Activated CD8-positive, alpha-beta memory T cell treated with anti-CD3 and anti-CD28 coated beads, Interleukin-2, amount 10 ng/mL, durations not matched to agents 7 days and 5 days (primary cell): ENCODE data around the gene LRCH3. TPM values are rescaled to one million over a fixed set of nuclear protein-coding genes. Genes with fewer than 3 reads are reported as not detected.
"Not testable (repeated sequence)": the region's sequence is repeated elsewhere in the genome, so short reads cannot be mapped to it uniquely, and the experiment has no call there.

ENCODE experiments used
- ATAC-seq: fragments of 150-1000 bp; cut with Tn5 transposase; one replicate; pipeline ENCODE4 v1.10.0; 2021; ENCODE audit warnings: moderate library complexity
- CTCF ChIA-PET: fragments of 350-600 bp; sonication (Branson Sonifier 250); formaldehyde crosslinking; loops from one replicate; lab custom pipeline; 2021; ENCODE audit warnings: antibody characterized with exemption; lab: Charles Lee
- DNase-seq: peaks from one replicate; pipeline ENCODE4 v3.0.0-alpha.2; 2020
- H3K27ac Mint-ChIP-seq: one replicate; pipeline ENCODE4 v1.8.0; 2021; ENCODE audit warnings: mild to moderate bottlenecking, mixed read lengths
- H3K27me3 Mint-ChIP-seq: one replicate; pipeline ENCODE4 v1.8.0; 2021; ENCODE audit warnings: mixed read lengths
- H3K36me3 Mint-ChIP-seq: one replicate; pipeline ENCODE4 v1.8.0; 2021; ENCODE audit warnings: mild to moderate bottlenecking, mixed read lengths
- H3K4me1 Mint-ChIP-seq: one replicate; pipeline ENCODE4 v1.8.0; 2021; ENCODE audit warnings: mixed read lengths
- H3K4me3 Mint-ChIP-seq: one replicate; pipeline ENCODE4 v1.8.0; 2021; ENCODE audit warnings: mild to moderate bottlenecking, moderate library complexity, mixed read lengths
- H3K9me3 Mint-ChIP-seq: one replicate; pipeline ENCODE4 v1.8.0; 2022; ENCODE audit warnings: low read depth, mixed read lengths
- total RNA-seq, 2 experiments: library from RNA; stranded (reverse); gene quantifications; one replicate each; pipeline ENCODE4 v1.2.3, GENCODE V29; 2021

The LRCH3 gene
- total RNA-seq, 2 experiments from 2014 or later, result 62.2 to 62.6 TPM

DNA sequence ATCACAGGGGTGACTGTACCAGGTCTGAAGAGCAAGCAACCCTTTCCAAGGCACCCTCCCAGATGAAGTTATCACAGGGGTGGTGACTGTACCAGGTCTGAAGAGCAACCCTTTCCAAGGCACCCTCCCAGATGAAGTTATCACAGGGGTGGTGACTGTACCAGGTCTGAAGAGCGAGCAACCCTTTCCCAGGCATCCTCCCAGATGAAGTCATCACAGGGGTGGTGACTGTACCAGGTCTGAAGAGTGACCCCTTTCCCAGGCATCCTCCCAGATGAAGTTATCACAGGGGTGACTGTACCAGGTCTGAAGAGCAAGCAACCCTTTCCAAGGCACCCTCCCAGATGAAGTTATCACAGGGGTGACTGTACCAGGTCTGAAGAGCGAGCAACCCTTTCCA, 117.5 kb downstream of the LRCH3 start:
- ATAC-seq, H3K27me3 Mint-ChIP-seq, H3K36me3 Mint-ChIP-seq, CTCF ChIA-PET, H3K27ac Mint-ChIP-seq, H3K4me3 Mint-ChIP-seq, DNase-seq, H3K9me3 Mint-ChIP-seq: not testable (repeated sequence)
- peaks cover 24% of the 10 kb centered on the region for H3K4me1 Mint-ChIP-seq

DNA sequence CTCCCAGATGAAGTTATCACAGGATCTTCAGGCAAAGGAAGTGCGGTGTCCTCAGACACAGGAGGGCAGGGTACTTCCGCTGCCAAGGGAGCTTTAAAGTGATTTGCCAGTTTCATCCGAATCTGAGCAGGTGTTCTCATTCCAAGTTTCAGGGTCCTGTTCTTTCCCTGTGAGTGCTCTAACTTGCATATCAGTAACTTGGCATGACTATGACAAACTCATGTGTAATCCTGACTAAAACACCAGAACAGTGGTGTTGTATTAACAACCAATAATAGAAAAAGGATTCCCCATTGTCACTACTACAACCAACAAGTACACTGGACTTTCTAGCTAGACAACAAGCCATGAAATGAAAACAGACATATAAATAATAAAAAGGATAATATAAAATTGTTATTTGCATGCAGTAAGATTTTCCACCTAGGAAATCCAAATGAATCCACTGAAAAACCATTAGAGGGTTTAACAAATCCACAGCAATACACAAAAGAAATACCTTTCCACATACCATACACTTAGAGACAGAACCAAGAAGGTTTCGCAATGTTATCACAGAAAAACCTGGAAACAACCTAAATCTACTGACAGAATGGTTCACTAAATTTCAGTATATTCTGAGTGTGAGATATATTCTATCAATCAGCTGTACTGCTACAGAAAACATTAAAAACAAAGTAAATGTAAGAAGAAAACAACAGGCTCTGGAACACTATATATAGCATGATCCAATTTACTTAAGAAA, 118.1 kb downstream of the LRCH3 start:
- no peak for DNase-seq
- no peaks in the 10 kb centered on the region for H3K9me3 Mint-ChIP-seq
- no peak overlapping the region for H3K4me3 Mint-ChIP-seq
- no peak for ATAC-seq
- H3K36me3 Mint-ChIP-seq, result peaks cover 4% of the 10 kb centered on the region
- CTCF ChIA-PET, result no interaction called here
- H3K27ac Mint-ChIP-seq, result peak overlapping the region; percentile 11
- peaks cover 27% of the 10 kb centered on the region for H3K4me1 Mint-ChIP-seq
- no peaks in the 10 kb centered on the region for H3K27me3 Mint-ChIP-seq

DNA sequence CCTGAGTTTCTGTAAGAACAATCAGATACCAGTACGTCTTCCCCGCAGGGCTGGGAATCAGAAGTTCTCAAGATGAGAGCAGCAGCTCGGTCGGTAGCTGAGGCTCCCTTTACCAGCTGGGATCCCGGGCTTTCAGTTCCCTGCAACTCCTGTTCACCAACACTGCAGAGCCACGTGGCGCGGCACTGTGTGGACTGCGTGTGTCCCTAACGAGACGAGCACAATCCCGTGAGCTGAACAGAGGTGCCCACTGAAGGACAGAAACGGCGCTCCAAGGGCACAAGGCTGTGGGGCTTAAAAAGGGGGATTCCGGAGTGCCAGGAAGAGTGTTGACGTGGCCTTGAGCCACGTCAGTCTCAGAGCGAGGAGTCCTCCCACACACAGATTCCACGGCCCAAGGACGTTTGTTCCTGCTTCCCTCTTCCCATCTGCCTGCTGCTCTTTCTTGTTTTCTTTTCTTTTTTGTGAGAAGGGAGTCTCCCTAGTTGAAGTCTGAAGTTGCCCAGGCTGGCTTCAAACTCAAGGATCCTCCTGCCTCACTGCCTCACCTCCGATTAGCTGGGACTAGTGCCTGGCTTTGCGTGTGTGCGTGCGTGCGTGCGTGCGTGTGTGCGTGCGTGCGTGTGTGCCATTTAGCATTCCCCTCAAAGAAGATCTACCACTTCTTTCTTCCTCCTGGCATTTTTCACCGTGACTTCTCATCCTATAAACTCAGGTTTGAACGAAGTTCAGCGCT, 121.9 kb downstream of the LRCH3 start:
- peak overlapping the region; percentile 41 for H3K4me3 Mint-ChIP-seq
- ATAC-seq (peak; percentile 45), DNase-seq (no peak)
- CTCF ChIA-PET, result interaction anchor here (1.0 kb wide), 2 partner anchors 30 to 34 kb away, joined by 3 read pairs; no protein-coding TSS in a partner anchor
- H3K4me1 Mint-ChIP-seq, result peaks cover 7% of the 10 kb centered on the region
- H3K36me3 Mint-ChIP-seq, result peaks cover 6% of the 10 kb centered on the region
- H3K27ac Mint-ChIP-seq, result no peak overlapping the region
- H3K9me3 Mint-ChIP-seq, result peaks cover 4% of the 10 kb centered on the region
- H3K27me3 Mint-ChIP-seq, result peaks cover 2% of the 10 kb centered on the region

- Mint-ChIP-seq H3K36me3 (peaks cover 6% of the 10 kb centered on the region), H3K4me1 (peaks cover 7% of the 10 kb centered on the region), H3K27me3 (peaks cover 2% of the 10 kb centered on the region), H3K9me3 (peaks cover 4% of the 10 kb centered on the region), H3K27ac (no peak overlapping the region), H3K4me3 (no peak overlapping the region)
- DNase-seq (no peak), ATAC-seq (no peak)
- CTCF ChIA-PET, result interaction anchor here (0.7 to 2.0 kb wide), 2 partner anchors 8 to 21 kb away, joined by 4 to 5 read pairs; no protein-coding TSS in a partner anchor
These were observed 122.8 kb downstream of the LRCH3 start for GRCh38 chr3:197913641-197914380.

DNA sequence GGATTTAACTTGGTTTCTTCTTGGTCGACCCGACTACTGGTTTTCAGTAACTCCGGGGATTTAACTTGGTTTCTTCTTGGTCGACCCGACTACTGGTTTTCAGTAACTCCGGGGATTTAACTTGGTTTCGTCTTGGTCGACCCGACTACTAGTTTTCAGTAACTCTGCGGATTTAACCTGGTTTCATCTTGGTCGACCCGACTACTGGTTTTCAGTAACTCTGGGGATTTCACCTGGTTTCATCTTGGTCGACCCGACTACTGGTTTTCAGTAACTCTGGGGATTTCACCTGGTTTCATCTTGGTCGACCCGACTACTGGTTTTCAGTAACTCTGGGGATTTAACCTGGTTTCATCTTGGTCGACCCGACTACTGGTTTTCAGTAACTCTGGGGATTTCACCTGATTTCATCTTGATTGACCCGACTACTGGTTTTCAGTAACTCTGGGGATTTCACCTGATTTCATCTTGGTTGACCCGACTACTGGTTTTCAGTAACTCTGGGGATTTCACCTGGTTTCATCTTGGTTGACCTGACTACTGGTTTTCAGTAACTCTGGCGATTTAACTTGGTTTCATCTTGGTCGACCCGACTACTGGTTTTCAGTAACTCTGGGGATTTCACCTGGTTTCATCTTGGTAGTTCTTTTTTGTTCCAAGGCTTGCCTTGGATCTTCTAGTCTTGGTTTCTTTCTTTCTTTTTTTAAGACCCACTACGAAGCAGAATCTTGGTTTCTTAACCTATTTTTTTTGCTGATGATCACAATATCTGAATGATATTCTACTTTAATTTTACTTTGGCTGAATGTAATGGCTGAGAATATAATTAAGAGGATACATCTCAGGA, 130.6 kb downstream of the LRCH3 start:
- H3K36me3 Mint-ChIP-seq, result peaks cover 18% of the 10 kb centered on the region
- not testable (repeated sequence) for H3K4me3 Mint-ChIP-seq, H3K9me3 Mint-ChIP-seq, DNase-seq, ATAC-seq, H3K27ac Mint-ChIP-seq, H3K4me1 Mint-ChIP-seq, H3K27me3 Mint-ChIP-seq
- CTCF ChIA-PET, result interaction anchor here (1.8 kb wide), 1 partner anchor 16 kb away, joined by 3 read pairs; no protein-coding TSS in a partner anchor

DNA sequence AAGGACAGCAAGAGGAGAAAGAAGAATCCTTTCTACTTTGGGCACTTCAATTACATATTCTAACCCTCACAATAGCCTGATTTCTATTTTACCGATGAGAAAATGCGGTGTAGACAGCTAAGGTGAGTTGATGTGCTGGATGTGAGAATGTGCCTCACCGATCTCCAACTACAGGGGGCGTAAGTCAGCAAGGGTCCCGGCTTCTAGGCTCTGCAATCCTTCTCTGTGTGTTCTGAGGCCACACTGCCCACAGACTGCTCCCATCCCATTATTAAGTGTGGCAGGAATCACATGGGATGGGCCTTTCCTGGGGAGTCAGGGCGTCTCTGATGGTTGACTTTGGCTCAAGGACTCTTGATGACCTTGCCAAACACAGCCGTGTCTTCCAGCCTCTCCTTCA, 135.4 kb downstream of the LRCH3 start:
- ATAC-seq (no peak), DNase-seq (no peak)
- H3K27ac Mint-ChIP-seq, result no peak overlapping the region
- peaks cover 10% of the 10 kb centered on the region for H3K4me1 Mint-ChIP-seq
- no peaks in the 10 kb centered on the region for H3K27me3 Mint-ChIP-seq
- no peak overlapping the region for H3K4me3 Mint-ChIP-seq
- H3K9me3 Mint-ChIP-seq, result no peaks in the 10 kb centered on the region
- H3K36me3 Mint-ChIP-seq, result peaks cover 22% of the 10 kb centered on the region
- CTCF ChIA-PET, result no interaction called here

- H3K9me3 Mint-ChIP-seq, H3K27ac Mint-ChIP-seq, H3K4me1 Mint-ChIP-seq, DNase-seq, ATAC-seq, H3K4me3 Mint-ChIP-seq, H3K27me3 Mint-ChIP-seq, CTCF ChIA-PET: not testable (repeated sequence)
- peaks cover 16% of the 10 kb centered on the region for H3K36me3 Mint-ChIP-seq
These were observed 136.5 kb downstream of the LRCH3 start for GRCh38 chr3:197927578-197927977.

- Mint-ChIP-seq H3K36me3 (peaks cover 3% of the 10 kb centered on the region), H3K9me3 (no peaks in the 10 kb centered on the region), H3K4me1 (peaks cover 10% of the 10 kb centered on the region), H3K4me3 (no peak overlapping the region), H3K27me3 (no peaks in the 10 kb centered on the region), H3K27ac (no peak overlapping the region)
- no peak for ATAC-seq
- no peak for DNase-seq
- CTCF ChIA-PET, result interaction anchor here (0.7 to 1.5 kb wide), 2 partner anchors 8 to 30 kb away, joined by 3 to 5 read pairs; no protein-coding TSS in a partner anchor
These were observed 145.8 kb downstream of the LRCH3 start for GRCh38 chr3:197936819-197937384.

Other genes starting within 250 kb of the LRCH3 start
- 10 to 100 TPM; 75.8 to 80.9 TPM for gene BDH1, start 235.3 kb upstream of the LRCH3 start, total RNA-seq
- 10 to 100 TPM; 55.5 to 58.9 TPM for gene RUBCN, start 54.4 kb upstream of the LRCH3 start, total RNA-seq
- 10 to 100 TPM; 35.5 to 50.5 TPM for gene FYTTD1, start 41.4 kb upstream of the LRCH3 start, total RNA-seq
- gene RPL35A, start 158.9 kb downstream of the LRCH3 start, total RNA-seq, result 100 to 1,000 TPM; 803 to 912 TPM
- 1 to 10 TPM; 1.5 to 1.7 TPM for gene LMLN, start 169.0 kb downstream of the LRCH3 start, total RNA-seq